Memory B cell (primary cell): Measurements from ENCODE around the gene NCKAP1.
A peak's percentile ranks its signal among the peaks of the same experiment; 100 is the strongest.
"Not testable (repeated sequence)": the region's sequence is repeated elsewhere in the genome, so short reads cannot be mapped to it uniquely, and the experiment has no call there.

Experiments used
- ATAC-seq: fragments of 150-1000 bp; cut with Tn5 transposase; 2 replicates; pipeline ENCODE4 v1.10.0; 2021; ENCODE audit warnings: low read depth, mild to moderate bottlenecking, moderate library complexity
- DNase-seq, 2 donors: peaks; one replicate each; pipeline ENCODE4 v3.0.0; 2022; ENCODE audit warnings: low spot score in 2 of 2
- H3K27ac Mint-ChIP-seq: one replicate; pipeline ENCODE4 v1.8.0; 2022; ENCODE audit warnings: mild to moderate bottlenecking, moderate library complexity, mixed read lengths
- H3K27me3 Mint-ChIP-seq: one replicate; pipeline ENCODE4 v1.8.0; 2022; ENCODE audit warnings: mixed read lengths
- H3K36me3 Mint-ChIP-seq: one replicate; pipeline ENCODE4 v1.8.0; 2022; ENCODE audit warnings: mild to moderate bottlenecking, mixed read lengths
- H3K4me1 Mint-ChIP-seq: one replicate; pipeline ENCODE4 v1.8.0; 2022; ENCODE audit warnings: mixed read lengths
- H3K4me3 Mint-ChIP-seq: one replicate; pipeline ENCODE4 v1.8.0; 2022; ENCODE audit warnings: mild to moderate bottlenecking, moderate library complexity, mixed read lengths
- H3K9me3 Mint-ChIP-seq: one replicate; pipeline ENCODE4 v1.8.0; 2022; ENCODE audit warnings: mixed read lengths

NCKAP1 gene

DNA sequence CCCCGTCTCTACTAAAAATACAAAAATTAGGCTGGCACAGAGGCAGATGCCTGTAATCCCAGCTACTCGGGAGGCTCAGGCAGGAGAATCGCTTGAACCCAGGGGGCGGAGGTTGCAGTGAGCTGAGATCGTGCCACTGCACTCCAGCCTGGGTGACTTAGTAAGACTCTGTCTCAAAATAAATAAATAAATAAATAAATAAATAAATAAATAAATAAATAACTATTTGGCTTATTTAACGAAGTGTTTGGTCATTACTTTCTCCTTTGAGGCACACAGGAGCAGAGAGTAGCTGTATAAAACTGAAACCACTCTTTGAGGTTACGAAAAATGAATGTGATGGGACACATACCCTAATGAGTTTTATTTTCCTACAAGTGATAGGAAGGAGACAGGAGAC lies 145.2 kb downstream of the NCKAP1 start:
- H3K27ac Mint-ChIP-seq, ATAC-seq, H3K9me3 Mint-ChIP-seq: not testable (repeated sequence)

DNA sequence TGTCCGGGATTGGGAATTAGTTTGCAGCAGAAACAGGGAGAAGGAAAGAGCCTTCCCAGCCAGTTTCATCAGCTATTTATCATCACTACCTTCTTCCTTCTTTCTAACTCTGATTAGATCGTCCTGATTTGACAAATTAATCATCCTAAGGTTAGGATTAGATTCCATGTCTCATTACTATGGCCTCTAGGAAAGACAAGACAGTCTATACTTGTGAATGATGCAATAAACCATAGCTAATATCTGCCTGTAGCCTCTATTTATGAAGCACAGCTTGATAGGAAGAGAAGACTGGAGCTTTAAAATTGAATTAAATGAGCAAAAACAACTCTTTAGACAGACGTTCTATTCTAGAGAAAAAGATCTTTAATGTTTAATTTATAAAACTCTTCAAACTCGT lies 146.6 kb downstream of the NCKAP1 start:
- Mint-ChIP-seq H3K4me1 (no peaks in the 10 kb centered on the region), H3K27ac (no peak overlapping the region), H3K36me3 (no peaks in the 10 kb centered on the region)

More for the DNA sequence above, 145.2 kb downstream of the NCKAP1 start:
- not testable (repeated sequence) for H3K27me3 Mint-ChIP-seq, H3K4me3 Mint-ChIP-seq, H3K4me1 Mint-ChIP-seq, DNase-seq, H3K36me3 Mint-ChIP-seq

DNA sequence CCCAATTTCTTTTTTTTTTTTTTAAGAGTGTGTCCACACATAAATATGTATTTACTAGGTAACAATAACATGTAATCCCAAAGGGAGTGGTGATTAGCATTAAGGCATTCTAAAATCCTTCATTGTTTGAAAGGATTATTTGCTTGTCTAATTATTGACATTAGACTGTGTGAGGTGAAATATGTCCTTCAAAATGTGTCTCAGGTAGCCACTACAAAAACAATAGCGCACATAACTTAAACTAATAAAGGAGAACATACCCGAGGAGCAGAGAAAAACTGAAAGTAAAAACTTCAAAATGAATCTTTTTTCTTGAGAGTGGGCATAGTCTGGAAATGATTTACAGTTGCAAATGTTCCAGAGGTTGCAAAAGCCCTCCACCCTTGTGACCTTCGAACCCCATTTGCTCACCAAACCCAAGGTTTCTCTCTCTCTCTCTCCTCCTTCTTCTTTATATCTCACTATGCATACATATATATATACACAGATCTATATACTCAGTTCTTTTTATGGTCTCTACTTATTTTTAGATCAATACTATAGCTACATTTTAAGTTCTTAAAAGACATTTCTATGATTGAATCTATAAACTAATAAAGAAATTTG lies 147.4 kb downstream of the NCKAP1 start:
- ATAC-seq (no peak), DNase-seq (no peak)
- Mint-ChIP-seq H3K4me1 (no peaks in the 10 kb centered on the region), H3K9me3 (no peaks in the 10 kb centered on the region), H3K27me3 (peaks cover 4% of the 10 kb centered on the region), H3K4me3 (no peak overlapping the region), H3K36me3 (no peaks in the 10 kb centered on the region), H3K27ac (no peak overlapping the region)

More for the DNA sequence above, 146.6 kb downstream of the NCKAP1 start:
- Mint-ChIP-seq H3K9me3 (no peaks in the 10 kb centered on the region), H3K27me3 (peaks cover 4% of the 10 kb centered on the region), H3K4me3 (no peak overlapping the region)
- DNase-seq: no peak
- no peak for ATAC-seq

DNA sequence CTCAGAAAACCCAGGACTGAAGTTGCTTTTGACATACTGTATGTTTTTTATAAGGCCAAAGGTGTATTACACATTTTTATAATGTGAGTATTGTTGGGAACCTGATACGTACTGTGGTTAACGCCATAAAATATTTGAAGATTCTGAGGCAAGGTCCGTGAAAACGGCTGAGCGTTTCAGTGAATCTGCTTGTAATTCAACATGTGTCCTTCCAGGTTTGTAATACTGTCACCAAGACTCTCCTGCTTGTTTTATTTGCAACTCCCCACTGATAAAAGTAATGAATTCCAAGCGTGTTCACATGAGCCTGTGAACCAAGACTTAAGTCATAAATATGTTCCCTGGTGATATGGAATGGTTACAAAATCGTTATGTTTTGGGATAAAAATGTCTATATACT lies 148.0 kb downstream of the NCKAP1 start:
- Mint-ChIP-seq H3K9me3 (no peaks in the 10 kb centered on the region), H3K4me3 (no peak overlapping the region), H3K27ac (no peak overlapping the region), H3K4me1 (no peaks in the 10 kb centered on the region), H3K27me3 (peaks cover 4% of the 10 kb centered on the region), H3K36me3 (no peaks in the 10 kb centered on the region)
- DNase-seq (no peak), ATAC-seq (no peak)

DNA sequence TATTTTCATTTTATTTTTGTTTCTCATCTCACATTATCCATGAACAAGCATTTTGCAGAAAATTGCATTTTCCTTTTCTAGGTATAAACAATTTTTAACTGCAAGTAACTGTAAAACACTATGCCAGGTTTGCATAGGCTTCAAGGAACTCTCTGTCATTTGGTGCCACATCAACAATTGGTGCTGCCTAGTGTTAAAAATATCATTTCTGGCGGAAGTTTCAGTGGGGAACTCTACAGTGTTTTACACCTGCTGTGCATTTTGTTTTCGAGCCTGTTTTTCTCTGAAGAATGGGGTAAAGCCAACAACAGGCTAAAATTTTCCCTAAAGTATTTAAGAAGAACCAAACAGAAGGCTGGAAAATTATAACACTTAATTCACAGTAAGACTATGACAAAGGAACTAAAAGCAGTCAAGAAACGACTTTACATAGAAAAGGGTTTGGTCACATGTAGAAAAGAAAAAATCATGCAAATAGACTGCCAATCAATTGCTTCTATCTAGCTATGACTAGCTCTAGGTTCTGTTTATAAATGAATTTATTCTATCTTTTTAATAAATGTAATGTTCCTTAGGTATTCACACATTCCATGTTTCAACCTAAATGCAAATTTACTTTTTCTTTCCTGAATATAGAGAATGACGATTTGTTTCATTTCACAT lies 150.4 kb downstream of the NCKAP1 start:
- DNase-seq: no peak
- ATAC-seq: no peak
- Mint-ChIP-seq H3K27me3 (peaks cover 3% of the 10 kb centered on the region), H3K4me3 (no peak overlapping the region), H3K36me3 (no peaks in the 10 kb centered on the region), H3K9me3 (no peaks in the 10 kb centered on the region), H3K27ac (no peak overlapping the region), H3K4me1 (no peaks in the 10 kb centered on the region)

DNA sequence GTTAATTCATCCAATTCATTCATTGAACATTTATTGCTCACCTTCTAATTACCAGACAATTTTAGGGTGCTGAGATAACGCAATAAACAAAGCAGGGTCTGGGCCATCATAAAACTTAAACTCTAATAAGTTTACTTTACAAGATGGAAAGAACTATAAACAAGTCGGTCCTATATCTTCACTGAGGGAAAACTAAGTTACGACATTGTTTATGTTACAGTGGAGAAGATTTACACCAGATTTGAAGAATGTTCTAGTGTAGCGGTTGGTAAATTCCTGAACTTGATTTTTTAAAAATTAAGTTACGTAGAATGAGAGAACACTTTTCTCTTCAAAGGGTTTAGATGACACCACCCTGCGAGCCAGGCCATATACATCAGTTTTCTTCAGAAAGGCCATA lies 151.2 kb downstream of the NCKAP1 start:
- ATAC-seq (no peak), DNase-seq (no peak)
- H3K27ac Mint-ChIP-seq: no peak overlapping the region
- H3K27me3 Mint-ChIP-seq: peaks cover 3% of the 10 kb centered on the region
- no peaks in the 10 kb centered on the region for H3K9me3 Mint-ChIP-seq
- H3K4me3 Mint-ChIP-seq: no peak overlapping the region
- no peaks in the 10 kb centered on the region for H3K4me1 Mint-ChIP-seq
- no peaks in the 10 kb centered on the region for H3K36me3 Mint-ChIP-seq

DNA sequence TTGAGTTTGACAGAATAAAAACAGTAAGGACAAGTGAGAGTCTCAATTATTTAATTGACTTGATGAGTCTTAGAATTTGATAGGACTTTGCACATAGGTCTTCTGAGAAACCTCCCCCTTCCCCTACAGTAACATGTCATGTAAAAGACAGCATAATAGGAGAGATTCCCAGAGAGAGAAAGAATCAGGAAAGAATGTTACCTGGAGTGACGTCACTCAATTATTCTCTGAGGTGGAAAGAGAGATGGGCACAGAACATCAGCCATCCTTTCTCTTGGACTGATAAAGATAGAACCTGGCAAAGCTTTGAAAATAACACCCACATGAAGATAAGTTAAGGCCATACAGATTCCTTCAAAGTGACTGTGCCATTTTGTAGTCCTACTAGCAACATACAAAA lies 152.5 kb downstream of the NCKAP1 start:
- ATAC-seq: no peak

DNA sequence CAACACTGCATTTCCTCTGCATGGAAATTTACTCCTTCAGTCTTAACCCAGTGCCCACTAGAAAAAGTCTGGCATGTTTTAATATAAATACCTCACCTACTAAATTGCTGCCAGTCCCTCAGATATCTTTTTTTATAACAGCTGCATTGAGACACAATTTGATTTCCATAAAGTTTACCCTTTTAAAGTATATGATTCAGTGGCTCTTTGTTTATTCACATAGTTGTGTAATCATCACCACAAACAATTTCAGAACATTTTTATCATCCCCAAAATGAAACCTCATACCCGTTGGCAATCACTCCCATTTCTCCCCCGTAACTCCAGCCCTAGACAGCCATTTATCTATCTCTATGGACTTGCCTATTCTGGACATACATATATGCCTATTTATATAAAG lies 154.8 kb downstream of the NCKAP1 start:
- Mint-ChIP-seq H3K36me3 (no peaks in the 10 kb centered on the region), H3K27me3 (no peaks in the 10 kb centered on the region), H3K4me1 (no peaks in the 10 kb centered on the region), H3K9me3 (peaks cover 7% of the 10 kb centered on the region), H3K4me3 (no peak overlapping the region), H3K27ac (no peak overlapping the region)
- DNase-seq (no peak), ATAC-seq (no peak)

More for the DNA sequence above, 152.5 kb downstream of the NCKAP1 start:
- Mint-ChIP-seq H3K36me3 (no peaks in the 10 kb centered on the region), H3K4me1 (no peaks in the 10 kb centered on the region), H3K27me3 (no peaks in the 10 kb centered on the region), H3K9me3 (no peaks in the 10 kb centered on the region), H3K4me3 (no peak overlapping the region), H3K27ac (no peak overlapping the region)
- no peak for DNase-seq

DNA sequence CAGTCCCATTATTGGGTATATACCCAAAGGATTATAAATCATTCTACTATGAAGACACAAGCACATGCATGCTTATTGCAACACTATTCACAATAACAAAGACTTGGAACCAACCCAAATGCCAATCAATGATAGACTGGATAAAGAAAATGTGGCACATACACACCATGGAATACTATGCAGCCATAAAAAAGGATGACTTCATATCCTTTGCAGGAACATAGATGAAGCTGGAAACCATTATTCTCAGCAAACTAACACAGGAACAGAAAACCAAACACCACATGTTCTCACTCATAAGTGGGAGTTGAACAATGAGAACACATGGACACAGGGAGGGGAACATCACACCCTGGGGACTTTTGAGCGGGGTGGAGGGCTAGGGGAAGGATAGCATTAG lies 158.2 kb downstream of the NCKAP1 start:
- not testable (repeated sequence) for H3K4me1 Mint-ChIP-seq, H3K27ac Mint-ChIP-seq, H3K27me3 Mint-ChIP-seq, H3K4me3 Mint-ChIP-seq, H3K36me3 Mint-ChIP-seq, ATAC-seq, DNase-seq
- peaks cover 16% of the 10 kb centered on the region for H3K9me3 Mint-ChIP-seq

DNA sequence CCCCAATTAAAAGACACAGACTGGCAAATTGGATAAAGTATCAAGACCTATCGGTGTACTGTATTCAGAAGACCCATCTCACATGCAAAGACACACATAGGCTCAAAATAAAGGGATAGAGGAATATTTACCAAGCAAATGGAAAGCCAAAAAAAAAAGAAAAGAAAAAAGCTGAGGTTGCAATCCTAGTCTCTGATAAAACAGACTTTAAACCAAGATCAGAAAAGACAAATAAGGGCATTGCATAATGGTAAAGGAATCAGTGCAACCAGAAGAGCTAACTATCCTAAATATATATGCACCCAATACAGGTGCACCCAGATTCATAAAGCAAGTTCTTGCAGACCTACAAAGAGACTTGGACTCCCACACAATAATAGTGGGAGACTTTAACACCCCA lies 161.6 kb downstream of the NCKAP1 start:
- peaks cover 22% of the 10 kb centered on the region for H3K9me3 Mint-ChIP-seq
- not testable (repeated sequence) for H3K27me3 Mint-ChIP-seq, H3K4me1 Mint-ChIP-seq, H3K4me3 Mint-ChIP-seq, ATAC-seq, H3K27ac Mint-ChIP-seq, DNase-seq, H3K36me3 Mint-ChIP-seq

DNA sequence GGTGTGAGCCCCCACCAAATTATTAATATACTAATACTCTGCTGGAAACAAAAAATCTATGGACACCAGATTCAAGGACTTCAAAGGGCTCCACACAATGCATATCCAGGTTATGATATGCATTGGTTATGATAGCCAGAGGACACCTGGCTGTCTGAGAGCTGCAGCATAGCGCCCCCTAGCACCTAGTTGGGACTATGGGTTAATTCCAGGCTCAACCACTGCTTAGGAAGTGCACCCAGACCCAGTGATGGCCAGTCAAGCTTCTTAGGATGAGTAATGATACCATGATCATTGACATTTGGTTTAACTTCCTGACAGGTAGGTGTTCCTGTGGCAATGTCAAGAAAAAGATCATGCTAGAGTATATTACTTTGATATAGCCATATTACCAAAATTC lies 168.0 kb downstream of the NCKAP1 start:
- ATAC-seq (no peak), DNase-seq (no peak)
- H3K4me1 Mint-ChIP-seq: peaks cover 12% of the 10 kb centered on the region
- H3K27ac Mint-ChIP-seq: no peak overlapping the region
- H3K36me3 Mint-ChIP-seq: no peaks in the 10 kb centered on the region
- peaks cover 6% of the 10 kb centered on the region for H3K9me3 Mint-ChIP-seq
- no peak overlapping the region for H3K4me3 Mint-ChIP-seq
- peaks cover 19% of the 10 kb centered on the region for H3K27me3 Mint-ChIP-seq

DNA sequence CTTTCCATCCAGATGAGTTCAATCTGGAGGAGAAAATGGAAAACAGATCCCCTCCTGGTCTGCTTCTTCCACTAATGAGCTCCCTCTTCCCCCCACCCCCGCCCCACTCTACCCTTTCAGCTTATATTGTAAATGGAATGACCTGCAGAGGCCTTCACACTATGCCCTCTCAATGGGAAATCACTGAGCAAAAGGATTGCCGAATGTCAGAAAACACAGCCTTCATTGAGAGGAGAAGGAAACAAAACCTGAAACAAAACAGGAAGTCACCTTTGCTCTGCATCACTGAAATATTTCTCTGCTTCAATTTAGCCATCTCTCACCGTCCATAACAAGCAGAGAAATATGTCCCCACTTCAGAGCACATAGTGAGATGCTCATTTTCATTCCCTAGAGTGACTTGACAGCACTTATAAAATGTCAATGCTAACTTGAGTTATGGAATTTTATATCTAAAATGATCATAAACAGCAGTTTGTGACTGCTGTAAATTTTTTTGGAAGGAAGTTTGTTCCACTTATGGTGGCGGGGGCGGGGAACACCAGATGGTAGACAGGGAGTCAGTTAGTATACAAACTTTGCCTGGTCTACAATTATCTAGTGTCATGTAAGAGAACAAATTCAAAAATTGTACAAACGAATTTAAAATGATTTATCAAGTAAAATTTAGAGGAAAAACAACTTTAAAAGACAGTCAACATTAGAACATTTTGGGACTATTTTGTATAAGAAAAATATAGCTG lies 170.0 kb downstream of the NCKAP1 start:
- Mint-ChIP-seq H3K4me1 (peaks cover 12% of the 10 kb centered on the region), H3K9me3 (peaks cover 1% of the 10 kb centered on the region), H3K4me3 (no peak overlapping the region), H3K27me3 (peaks cover 19% of the 10 kb centered on the region), H3K27ac (peak overlapping the region; percentile 18), H3K36me3 (no peaks in the 10 kb centered on the region)
- peak; percentile 38 for ATAC-seq
- DNase-seq: no peak

DNA sequence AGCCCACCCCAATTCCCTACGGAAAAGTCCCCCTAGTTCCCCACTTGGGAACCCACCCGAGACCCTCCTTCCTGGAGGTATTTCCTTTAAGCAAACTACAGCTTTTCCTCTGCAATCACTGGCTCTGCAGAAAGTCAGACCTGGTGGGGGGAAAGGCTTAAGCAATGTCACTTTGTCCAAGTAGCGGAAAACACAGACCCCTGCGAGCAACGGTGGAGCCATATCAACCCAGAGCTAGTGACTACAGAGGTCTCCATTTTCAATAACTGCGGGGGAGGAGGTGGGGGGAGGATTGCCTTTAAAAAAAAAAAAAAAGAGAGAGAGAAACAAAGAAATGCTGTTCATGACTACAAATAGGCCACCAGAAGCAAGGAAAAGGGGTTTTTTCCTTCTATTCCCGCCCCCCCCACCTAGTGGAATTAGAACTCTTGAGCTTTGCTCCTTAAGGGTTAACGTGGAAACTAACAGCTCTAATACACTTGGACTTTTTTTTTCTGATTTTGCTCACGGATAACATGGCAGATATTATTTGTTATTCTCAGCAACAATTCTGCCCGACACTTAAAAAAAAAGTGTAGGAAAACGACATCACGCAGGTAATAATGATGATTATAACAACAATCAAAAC lies 170.7 kb downstream of the NCKAP1 start:
- no peaks in the 10 kb centered on the region for H3K36me3 Mint-ChIP-seq
- H3K4me3 Mint-ChIP-seq: no peak overlapping the region
- peaks cover 12% of the 10 kb centered on the region for H3K4me1 Mint-ChIP-seq

More for the DNA sequence above, 170.7 kb downstream of the NCKAP1 start:
- DNase-seq (no peak), ATAC-seq (no peak)
- peaks cover 19% of the 10 kb centered on the region for H3K27me3 Mint-ChIP-seq
- H3K27ac Mint-ChIP-seq: no peak overlapping the region
- no peaks in the 10 kb centered on the region for H3K9me3 Mint-ChIP-seq
